Thyroid gland (tissue), 4 donors: ENCODE measurements around the gene PTCD3. TPM values are rescaled to one million over a fixed set of nuclear protein-coding genes. Genes with fewer than 3 reads are reported as not detected.

Experiments used
- DNase-seq, 2 donors: peaks; one replicate each; pipeline ENCODE4 v3.0.0-alpha.2; 2019
- H3K27ac ChIP-seq, 3 donors: fragments of 200-600 bp; sonication (generic); 1 replicate in 2 of 3; 2 replicates in 1 of 3; pipeline ENCODE4 v1.5.1; 2016 to 2019; ENCODE audit warnings: mild to moderate bottlenecking in 1 of 3, moderate library complexity in 1 of 3
- H3K27me3 ChIP-seq: fragments of 200-600 bp; sonication (generic); one replicate; pipeline ENCODE4 v1.5.1; 2019
- H3K36me3 ChIP-seq, 2 donors: fragments of 200-600 bp; sonication (generic); one replicate each; pipeline ENCODE4 v1.5.1; 2016 to 2019
- H3K4me1 ChIP-seq, 2 donors: fragments of 200-600 bp; sonication (generic); one replicate each; pipeline ENCODE4 v1.5.1; 2017 to 2019
- H3K4me3 ChIP-seq, 3 donors: fragments of 200-600 bp; sonication (generic); replicated peaks in 1 of 3; 1 replicate in 2 of 3; 2 replicates in 1 of 3; pipeline ENCODE4 v1.5.1; 2016; ENCODE audit warnings: mild to moderate bottlenecking in 1 of 3
- H3K9me3 ChIP-seq: fragments of 200-600 bp; sonication (generic); one replicate; pipeline ENCODE4 v1.5.1; 2017
- POLR2A ChIP-seq, 2 donors: fragments of 450-650 bp; IDR thresholded peaks; one replicate each; pipeline ENCODE4 v1.6.1; 2017; ENCODE audit warnings: antibody characterized with exemption in 2 of 2, mild to moderate bottlenecking in 2 of 2, moderate library complexity in 1 of 2
- WGBS, 2 donors: methylation state at CpG; one replicate each; pipeline ENCODE4 v1.1.5; 2017; 5-methylcytosine and 5-hydroxymethylcytosine counted together
- intact Hi-C: fragments of 100-400 bp; cut with DNase I; formaldehyde crosslinking; loops from one replicate; pipeline ENCODE4 v1.15.1; 2023
- total RNA-seq, 4 donors: library from RNA; depleted of rRNA; stranded (reverse); fragments of >200 nt; gene quantifications; one replicate each; pipeline ENCODE4 v1.2.3, GENCODE V29; 2016
- TF ChIP-seq, protein P1 (sequence below), 6 experiments: fragments of 200-600 bp in 3 of 6; fragments of 450-650 bp in 3 of 6; sonication (generic) in 3 of 6; IDR thresholded peaks; one replicate each; pipeline ENCODE4 v1.5.1; 2016 to 2019; ENCODE audit warnings: antibody characterized with exemption in 6 of 6, mild to moderate bottlenecking in 2 of 6, inconsistent platforms in 1 of 6, moderate library complexity in 1 of 6

Gene PTCD3
- total RNA-seq, 4 donors from 2014 or later = 91.4 to 522 (median 160) TPM

DNA sequence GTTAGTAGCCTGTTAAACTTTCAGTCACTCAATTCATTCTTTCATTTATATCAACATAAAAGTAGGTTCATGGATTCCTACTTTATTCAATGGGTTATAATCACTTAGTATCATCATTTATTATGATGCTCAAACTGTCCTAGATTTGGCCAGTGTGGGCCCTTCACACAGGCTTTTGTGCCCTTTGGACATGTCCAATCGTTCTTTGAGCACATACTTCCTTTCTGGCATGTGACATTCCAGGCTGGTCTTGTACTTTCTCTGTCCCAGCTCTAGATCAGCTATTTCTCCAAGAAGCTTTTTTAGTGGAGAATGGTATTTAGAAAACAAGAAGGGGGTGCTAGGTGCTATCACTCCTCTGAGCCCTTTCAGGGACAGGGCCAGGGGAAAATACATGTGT, 11.8 kb upstream of the PTCD3 start:
- H3K4me1 ChIP-seq = no peaks in the 10 kb centered on the region
- H3K27ac ChIP-seq = no peak overlapping the region
- TF ChIP-seq, protein P1, sequence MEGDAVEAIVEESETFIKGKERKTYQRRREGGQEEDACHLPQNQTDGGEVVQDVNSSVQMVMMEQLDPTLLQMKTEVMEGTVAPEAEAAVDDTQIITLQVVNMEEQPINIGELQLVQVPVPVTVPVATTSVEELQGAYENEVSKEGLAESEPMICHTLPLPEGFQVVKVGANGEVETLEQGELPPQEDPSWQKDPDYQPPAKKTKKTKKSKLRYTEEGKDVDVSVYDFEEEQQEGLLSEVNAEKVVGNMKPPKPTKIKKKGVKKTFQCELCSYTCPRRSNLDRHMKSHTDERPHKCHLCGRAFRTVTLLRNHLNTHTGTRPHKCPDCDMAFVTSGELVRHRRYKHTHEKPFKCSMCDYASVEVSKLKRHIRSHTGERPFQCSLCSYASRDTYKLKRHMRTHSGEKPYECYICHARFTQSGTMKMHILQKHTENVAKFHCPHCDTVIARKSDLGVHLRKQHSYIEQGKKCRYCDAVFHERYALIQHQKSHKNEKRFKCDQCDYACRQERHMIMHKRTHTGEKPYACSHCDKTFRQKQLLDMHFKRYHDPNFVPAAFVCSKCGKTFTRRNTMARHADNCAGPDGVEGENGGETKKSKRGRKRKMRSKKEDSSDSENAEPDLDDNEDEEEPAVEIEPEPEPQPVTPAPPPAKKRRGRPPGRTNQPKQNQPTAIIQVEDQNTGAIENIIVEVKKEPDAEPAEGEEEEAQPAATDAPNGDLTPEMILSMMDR (IDR thresholded peaks at IDR 0.05) = no peak
- no peak for TF ChIP-seq POLR2A (IDR thresholded peaks at IDR 0.05)
- WGBS, 2 donors = 71 to 80% methylated on average over 1 of the region's 1 CpG
- H3K36me3 ChIP-seq = peaks cover 10 to 25% of the 10 kb centered on the region in 2 donors
- no peaks in the 10 kb centered on the region for H3K27me3 ChIP-seq
- intact Hi-C loops = loop anchor here (10.0 kb wide), 1 partner anchor 459 kb away; no protein-coding TSS in a partner anchor
- no peaks in the 10 kb centered on the region for H3K9me3 ChIP-seq
- H3K4me3 ChIP-seq = no peak overlapping the region
- no peak for DNase-seq

DNA sequence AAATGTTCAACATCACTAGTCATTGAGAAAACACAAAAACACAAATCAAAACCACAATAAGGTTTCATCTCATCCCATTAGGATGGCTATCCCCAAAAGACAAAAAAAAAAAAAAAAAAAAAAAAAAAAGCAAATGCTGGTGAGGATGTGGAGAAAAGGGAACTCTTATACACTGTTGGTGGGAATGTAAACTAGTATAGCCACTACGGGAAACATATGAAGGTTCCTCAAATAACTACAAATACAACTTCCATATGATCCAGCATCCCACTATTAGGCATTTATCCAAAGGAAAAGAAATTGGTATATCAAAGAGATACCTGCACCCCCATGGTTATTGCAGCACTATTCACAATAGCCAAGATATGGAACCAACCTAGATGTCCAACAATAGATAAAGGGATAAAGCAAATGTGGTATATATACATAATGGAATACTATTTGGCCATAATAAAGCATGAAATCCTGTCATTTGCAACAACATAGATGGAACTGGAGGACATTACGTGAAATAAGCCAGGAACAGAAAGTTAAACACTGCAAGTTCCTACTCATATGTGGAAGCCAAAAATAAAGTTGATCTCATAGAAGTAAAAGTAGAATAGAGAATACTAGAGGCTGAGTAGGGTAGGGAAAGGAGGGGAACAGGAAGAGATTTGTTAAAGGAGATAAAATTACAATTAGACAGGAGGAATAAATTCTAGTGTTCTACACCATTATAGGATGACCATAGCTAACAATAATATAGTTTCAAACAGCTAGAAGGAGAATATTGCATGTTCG, 8.7 kb upstream of the PTCD3 start:
- intact Hi-C loops = loop anchor here (10.0 kb wide), 1 partner anchor 463 kb away; no protein-coding TSS in a partner anchor
- WGBS, 2 donors = 93 to 97% methylated on average over 3 of the region's 3 CpGs
- H3K27me3 ChIP-seq = no peaks in the 10 kb centered on the region
- H3K4me3 ChIP-seq = no peak overlapping the region
- no peak overlapping the region for H3K27ac ChIP-seq
- DNase-seq = no peak
- no peaks in the 10 kb centered on the region for H3K9me3 ChIP-seq
- no peaks in the 10 kb centered on the region for H3K4me1 ChIP-seq
- TF ChIP-seq, protein P1 (IDR thresholded peaks at IDR 0.05) = no peak
- H3K36me3 ChIP-seq = peaks cover 7 to 20% of the 10 kb centered on the region in 2 donors

DNA sequence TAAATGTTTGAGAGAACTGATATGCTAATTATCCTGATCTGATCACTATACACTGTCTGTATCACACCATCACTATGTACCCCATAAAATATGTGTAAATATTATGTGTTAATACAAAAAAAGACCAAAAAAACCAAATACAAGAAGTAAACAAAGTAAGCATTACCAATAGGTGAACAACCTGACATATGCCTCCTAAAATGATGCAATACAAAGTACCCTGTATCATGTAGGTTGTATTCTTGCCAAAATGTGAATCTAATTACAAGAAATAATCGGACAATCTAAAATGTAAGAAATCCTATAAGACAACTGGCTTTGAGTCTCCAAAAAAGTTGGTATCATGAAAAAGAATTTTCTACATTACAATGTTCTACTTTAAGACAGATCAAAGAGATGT, 8.1 kb upstream of the PTCD3 start:
- Histone ChIP-seq H3K4me1 (no peaks in the 10 kb centered on the region), H3K36me3 (peaks cover 7 to 20% of the 10 kb centered on the region in 2 donors), H3K27ac (no peak overlapping the region), H3K9me3 (no peaks in the 10 kb centered on the region), H3K4me3 (no peak overlapping the region), H3K27me3 (no peaks in the 10 kb centered on the region)
- TF ChIP-seq POLR2A (IDR thresholded peaks at IDR 0.05) = no peak
- TF ChIP-seq, protein P1 (IDR thresholded peaks at IDR 0.05) = no peak
- intact Hi-C loops = loop anchor here (10.0 kb wide), 1 partner anchor 463 kb away; no protein-coding TSS in a partner anchor
- WGBS, 2 donors = 90 to 93% methylated on average over 1 of the region's 1 CpG
- DNase-seq = no peak

DNA sequence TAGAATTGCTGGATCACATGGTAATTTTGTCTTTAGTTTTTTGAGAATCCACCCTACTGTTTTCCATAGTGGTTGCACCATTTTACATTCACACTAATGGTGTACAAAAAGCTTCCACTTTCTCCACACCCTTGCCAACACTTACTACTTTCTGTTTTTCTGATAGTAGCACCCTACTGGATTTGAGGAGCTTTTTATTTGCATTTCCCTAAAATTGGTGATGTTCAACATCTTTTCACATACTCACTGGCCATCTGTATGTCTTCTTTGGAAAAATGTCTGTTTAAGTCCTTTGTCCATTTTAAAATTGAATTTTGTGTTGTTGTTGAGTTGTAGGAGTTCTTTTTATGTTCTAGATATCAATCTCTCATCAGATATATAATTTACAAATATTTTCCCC, 3.9 kb upstream of the PTCD3 start:
- H3K36me3 ChIP-seq = peaks cover 7 to 20% of the 10 kb centered on the region in 2 donors
- peaks cover 9 to 18% of the 10 kb centered on the region in 2 donors for H3K4me1 ChIP-seq
- TF ChIP-seq, protein P1 (IDR thresholded peaks at IDR 0.05) = no peak
- TF ChIP-seq POLR2A (IDR thresholded peaks at IDR 0.05) = no peak
- DNase-seq = no peak
- H3K27me3 ChIP-seq = no peaks in the 10 kb centered on the region
- no peak overlapping the region for H3K27ac ChIP-seq
- H3K4me3 ChIP-seq = no peak overlapping the region
- intact Hi-C loops = no loop called here
- no peaks in the 10 kb centered on the region for H3K9me3 ChIP-seq

DNA sequence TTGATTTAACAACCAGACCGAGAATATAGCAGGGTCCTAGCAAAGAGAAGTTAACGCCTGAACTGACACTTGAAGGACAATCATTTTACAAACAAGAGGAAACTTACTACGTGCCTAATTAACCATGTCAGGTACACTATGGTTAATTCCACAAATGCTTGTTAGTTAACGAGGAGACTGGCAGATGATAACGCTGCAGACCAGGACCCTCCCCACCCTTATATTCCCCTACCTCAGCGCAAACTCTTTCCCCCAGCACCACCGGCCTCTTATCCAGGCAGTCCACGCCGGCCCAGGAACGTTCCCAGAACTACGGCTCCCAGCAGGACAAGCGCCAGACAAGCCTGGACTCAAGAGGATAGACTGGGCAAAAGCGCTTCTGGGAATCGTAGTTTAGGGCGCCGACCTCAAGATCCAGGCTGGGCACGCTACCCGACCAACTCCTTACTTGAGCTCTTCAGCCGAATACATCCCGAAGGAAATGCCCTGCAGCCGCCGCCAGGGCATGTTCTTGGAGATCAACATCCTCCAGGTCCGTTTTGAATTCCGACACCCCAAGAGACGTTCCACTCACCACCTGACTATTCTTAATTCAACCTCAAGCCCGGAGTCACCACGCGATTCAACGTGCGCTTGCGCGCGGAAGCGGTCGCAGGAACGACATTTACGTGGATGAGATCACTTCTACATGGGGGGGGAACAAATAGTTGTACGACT, 625 bp upstream of the PTCD3 start, which contains the start of gene POLR1A:
POLR1A (minus strand) TSS at position 635 of the 717 bp plus-strand sequence; CDS start at position 525, 110 bp downstream.
- intact Hi-C loops = no loop called here
- Histone ChIP-seq H3K4me3 (peak within 1 kb of the TSS; percentile 60 to 91 (median 85)), H3K27ac (peak within 1 kb of the TSS; percentile 6 to 90 (median 77)), H3K36me3 (peaks cover 0 to 6% of the 10 kb centered on the region in 2 donors), H3K9me3 (no peaks in the 10 kb centered on the region), H3K4me1 (peaks cover 16 to 26% of the 10 kb centered on the region in 2 donors), H3K27me3 (no peaks in the 10 kb centered on the region)
- TF ChIP-seq POLR2A (IDR thresholded peaks at IDR 0.05) = no peak
- TF ChIP-seq, protein P1 (IDR thresholded peaks at IDR 0.05) = no peak
- WGBS, 2 donors = 1% methylated on average over 33 to 38 of the region's 38 CpGs
- DNase-seq = peak; percentile 92 to 93
